Hematopoietic multipotent progenitor cell treated with erythropoietin and hydrocortisone succinate and interleukin-3 and kit ligand, for 8 days (in vitro differentiated cells): ENCODE measurements around the gene SLC9A3.

Source experiments
- DNase-seq: peaks from one replicate; pipeline ENCODE4 v3.0.0-alpha.2; 2015

The SLC9A3 gene

DNA sequence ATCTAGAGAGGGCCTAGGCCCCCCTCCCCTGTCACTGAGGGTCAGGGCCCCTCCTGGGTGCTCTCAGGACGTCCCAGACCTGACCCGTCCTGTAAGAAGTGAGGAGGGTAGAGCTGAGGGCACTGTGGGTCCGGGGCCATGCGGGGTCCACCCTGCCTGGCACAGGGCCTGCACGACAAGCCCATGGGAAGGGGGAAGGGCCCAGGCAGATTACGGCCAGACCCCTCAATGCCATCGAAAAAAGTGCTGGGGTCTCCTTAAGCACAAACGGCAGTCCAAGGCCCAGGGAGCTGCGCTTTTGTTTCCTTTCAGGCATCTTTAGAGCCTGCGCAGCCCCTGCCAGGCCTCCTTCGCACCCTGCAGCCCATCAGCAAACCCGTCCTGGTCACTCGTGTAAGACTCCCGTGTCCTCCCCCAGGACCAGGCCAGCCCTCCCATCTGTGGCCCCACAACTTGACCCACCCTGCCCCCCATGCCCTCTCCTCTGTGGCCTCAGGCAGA, 85.7 kb downstream of the SLC9A3 start:
- DNase-seq = no peak

DNA sequence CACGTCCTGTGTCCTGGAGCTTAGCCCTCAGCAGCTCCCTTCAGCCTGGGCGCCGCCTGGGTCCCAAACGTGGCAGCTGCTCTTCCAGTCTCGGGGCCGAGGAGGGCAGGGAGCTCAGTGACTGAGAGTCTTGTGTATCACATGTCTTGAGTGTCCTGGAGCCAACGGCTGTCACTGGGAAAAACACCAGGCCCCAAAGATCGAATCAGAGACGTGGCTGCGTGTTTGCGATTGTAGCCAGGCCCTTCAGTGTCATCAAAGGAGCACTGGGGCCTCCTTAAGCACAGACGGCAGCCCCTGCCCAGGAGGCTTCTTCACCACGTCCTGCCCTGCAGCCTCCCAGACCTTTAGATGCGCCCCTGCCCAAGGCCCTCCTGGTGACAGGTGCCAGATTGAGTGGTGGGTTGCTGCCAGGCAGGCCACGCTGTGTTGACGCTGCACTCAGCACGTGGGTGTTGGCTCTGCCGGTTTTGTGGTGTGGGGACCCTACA, 86.9 kb downstream of the SLC9A3 start:
- no peak for DNase-seq

DNA sequence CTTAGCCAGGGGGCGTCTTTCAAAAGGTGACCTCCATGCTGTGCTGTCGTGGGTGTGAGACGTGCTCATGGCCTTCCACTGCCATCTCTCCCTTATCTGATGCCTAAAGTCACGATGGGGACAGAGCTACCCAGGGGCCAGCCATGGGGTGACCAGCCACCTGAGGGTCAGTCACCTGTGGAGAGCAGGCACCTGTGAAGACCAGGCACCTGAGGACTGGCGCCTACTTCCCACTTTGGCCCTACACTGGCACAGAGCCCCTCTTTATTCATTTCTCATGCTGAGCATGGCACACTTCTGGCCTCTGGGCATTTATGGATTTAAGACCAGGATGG, 87.6 kb downstream of the SLC9A3 start:
- DNase-seq = no peak

DNA sequence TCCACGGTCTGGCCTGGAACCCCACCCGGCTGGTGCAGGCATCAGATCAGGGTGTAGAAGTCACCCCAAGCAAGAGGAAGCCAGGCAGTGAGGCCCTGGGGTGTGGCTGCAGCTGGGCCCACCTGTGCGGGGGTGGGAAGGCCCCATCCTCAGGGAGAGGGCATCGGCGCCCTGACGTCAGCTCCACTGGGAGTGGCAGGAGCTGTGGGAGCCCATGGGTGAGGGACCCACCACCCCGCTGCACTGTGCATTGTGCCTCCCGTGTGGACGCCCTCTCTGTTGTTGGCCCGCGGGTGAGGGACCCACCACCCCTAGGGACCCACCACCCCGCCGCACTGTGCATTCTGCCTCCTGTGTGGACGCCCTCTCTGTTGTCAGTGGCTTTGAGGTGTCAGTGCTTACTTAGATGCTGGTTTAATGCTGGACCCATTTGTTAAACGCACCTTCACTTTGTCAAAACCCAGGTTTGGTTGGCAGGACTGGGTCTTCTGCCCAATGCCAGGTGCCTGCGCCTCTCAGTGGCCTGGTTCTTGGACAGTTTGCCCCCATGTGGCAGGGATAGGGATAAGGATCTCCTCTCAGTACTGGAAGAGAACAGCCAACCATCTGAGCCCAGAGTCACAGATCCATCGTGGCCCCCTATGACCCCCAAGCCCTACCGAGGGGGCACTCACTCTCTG, 88.1 kb downstream of the SLC9A3 start:
- peak; percentile 22 for DNase-seq

DNA sequence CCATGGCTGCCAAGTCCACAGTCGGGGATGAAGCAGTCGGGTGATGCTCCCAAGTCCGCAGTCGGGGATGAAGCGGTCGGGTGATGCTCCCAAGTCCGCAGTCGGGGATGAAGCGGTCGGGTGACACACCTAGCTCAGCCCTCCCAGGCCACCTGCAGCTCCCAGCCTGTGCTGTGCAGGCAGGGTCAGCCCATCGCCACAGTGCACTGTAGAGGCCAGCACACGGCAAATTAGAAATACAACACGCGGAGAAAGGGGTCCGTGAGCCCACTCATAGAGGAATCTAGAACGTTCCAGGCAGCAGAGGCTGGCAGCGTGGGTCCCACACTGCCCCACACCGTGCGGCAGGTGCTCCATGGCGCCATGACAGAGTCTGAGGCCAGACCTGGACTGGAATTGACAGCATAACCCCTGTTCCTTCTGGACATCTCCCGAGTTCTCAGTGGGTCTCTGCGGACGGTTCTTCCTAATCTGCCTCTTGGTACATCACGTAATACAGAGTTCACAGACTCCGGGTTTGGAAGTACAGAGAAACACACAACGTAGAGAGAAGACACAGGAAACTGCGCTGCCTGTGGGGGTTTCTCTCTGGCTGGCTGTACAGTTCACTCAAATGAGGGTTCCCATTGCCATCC, 89.0 kb downstream of the SLC9A3 start:
- DNase-seq = no peak

DNA sequence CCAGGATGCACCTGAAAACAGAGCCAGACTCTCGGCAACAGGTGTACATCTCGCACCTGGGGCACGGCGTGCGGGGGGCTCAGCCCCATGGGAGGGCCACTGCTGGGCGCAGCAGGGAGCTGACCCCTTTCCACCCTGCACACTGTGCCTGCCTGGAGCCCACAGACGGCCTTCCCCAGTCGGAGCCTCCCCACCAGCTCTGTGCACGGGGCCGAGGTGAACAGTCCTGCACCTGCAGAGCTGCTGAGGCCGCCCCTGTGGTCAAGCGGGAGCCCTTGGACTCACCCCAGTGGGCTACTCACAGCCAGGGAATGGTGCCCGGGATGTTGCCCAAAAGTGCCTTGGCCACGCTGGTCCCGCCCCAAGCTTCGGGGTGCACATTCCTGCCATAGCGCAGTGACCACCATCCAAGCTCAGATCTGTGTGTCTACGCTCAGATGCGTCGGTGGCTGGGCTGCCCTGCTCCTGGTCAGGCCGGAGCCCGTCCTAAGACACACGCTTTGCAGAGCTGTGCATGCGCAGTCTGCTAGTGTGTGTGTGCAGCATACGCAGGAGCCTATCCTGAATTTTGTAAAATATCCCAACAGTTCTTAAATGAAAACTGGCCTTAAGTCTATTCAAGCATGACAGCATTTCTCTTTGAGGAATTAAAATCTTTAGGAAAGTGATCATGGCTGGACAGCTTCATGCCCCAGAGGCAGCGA, 89.7 kb downstream of the SLC9A3 start:
- no peak for DNase-seq

DNA sequence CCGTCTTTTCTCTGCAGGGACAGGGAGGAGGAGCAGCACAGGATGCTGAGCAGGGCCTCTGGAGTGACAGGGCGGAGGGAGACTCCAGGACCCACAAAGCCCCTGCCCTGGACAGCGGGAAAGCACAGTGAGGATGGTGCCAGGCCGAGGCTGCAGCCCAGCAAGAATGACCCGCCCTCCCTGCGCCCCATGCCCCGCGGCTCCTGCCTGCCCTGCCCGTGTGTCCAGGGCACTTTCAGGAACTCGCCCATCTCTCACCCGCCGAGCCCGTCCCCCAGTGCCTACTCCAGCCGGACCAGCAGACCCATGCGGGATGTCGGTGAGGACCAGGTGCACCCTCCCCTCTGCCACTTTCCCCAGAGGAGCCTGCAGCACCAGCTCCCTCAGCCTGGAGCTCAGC, 90.4 kb downstream of the SLC9A3 start:
- no peak for DNase-seq

DNA sequence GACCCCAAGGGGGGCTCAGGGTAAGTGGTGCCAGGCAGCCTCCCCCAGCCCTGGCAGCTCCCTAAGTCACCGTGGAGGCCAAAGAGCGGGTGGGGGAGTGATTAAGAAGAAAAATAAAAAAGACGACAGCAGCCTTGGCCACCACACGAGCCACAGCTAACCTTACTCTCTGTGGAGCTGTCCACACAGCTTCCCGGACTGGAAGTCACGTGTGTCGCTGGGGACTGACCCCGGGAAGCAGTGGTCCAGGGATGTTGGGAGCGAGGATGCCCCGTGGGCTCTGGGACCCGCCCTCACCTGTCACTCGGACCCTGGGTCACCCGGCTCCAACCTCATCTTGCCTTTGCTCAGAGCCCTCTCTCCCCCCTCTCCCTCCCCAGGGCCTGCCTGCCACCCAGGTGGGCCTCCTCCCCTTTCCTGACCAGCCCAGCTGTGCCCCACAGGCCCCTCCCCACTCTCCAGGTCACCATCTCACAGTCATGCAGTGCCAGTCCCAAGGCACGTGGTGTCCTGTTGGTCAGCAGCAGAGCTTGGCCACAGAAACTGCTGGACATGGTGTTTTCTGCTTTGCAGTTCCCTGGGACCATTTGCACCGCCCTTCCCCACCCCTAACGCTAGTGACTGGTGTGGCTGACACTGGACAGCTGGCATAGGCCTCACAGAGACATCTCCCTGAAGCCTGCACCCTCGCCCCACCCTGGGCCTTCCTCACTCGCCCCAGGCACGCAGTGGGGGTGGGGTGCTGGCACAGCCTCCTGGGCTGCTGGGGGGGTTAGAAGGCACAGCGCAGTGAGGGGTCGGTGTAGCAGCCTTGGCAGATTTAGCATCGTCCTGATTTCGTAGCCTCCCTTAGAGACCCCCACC, 91.1 kb downstream of the SLC9A3 start:
- DNase-seq = no peak

DNA sequence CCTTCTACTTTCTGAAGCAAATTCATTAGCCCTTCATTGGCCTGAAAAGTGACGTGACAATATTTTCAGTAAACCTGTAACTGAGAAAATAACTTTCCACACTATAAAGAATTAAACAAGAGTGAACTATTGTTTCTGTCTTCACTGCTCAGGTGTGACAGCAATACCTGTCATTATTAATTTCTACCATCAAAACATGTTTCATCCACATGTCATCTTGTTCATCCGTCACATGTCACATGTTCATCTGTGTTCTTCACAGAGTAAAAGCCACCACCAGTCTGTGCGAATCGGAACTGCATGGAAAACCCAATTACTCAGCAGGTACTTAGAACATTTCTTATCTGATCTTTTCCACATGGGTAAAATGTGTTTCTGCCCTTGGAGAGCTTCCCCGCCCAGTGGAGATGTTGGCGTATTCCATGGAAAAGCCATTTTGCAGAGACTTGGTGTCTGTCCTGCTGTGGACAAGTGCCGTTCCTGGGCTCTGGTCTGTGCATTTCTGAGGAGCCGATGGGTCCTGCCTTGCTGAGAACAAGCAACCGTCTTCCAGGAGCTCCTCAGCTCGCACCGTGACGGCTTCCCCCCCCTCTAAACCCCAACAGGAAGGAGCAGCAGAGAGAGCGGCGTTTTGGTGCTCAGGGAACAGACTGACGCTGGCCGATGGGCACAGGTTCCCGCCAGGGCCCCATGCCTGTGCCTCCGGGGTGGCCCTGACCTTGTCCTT, 91.9 kb downstream of the SLC9A3 start:
- DNase-seq = no peak

DNA sequence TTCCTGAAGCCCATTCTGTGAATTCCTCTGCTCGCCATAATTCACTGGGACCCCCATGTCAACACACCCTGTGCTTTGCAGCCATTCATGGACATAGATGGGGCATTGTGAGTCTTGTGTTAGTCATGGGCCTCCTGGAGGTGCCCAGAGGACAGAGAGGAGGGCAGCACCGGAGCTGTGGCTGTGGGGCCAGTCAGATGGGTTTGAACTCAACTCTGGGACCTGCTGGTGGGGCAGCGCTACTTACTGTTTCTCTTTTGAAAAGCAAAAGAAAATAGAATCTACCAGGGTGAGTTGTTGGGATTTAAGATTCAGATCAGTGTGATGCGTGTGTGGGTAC, 92.6 kb downstream of the SLC9A3 start:
- no peak for DNase-seq

DNA sequence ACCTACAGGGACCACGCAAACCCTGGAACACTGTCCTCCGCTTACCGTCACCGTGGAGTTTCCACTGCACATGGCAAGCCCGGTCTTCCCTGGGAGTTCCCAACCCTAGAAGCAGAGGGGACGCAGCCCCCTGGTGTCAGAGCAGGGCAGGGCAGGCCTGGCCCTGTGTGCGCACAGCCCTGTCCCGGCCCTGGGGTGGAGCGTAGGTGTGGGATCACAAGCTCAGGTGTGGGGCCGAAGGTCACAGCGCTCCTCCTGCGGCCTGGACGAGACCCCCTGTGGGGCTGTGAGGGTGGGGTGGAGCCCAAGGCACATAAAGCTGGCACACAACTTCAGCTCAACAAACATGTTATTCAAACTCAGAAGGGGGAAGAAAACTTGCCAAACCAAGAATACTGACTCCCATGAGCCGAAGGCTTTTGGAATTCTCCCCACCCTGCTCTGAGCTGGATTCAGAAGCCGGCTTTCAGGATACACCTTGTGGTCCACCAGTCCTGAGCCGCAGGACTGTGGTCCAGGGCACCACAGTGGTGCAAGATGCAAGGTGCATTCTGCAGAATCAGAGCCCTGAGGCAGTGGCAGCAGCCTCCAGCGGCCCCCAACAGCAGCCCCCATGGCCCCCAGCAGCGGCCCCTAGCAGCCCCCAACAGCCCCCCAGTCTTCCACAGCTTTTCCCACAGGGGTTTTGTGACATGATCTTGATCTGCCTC, 93.1 kb downstream of the SLC9A3 start:
- peak; percentile 54 for DNase-seq

DNA sequence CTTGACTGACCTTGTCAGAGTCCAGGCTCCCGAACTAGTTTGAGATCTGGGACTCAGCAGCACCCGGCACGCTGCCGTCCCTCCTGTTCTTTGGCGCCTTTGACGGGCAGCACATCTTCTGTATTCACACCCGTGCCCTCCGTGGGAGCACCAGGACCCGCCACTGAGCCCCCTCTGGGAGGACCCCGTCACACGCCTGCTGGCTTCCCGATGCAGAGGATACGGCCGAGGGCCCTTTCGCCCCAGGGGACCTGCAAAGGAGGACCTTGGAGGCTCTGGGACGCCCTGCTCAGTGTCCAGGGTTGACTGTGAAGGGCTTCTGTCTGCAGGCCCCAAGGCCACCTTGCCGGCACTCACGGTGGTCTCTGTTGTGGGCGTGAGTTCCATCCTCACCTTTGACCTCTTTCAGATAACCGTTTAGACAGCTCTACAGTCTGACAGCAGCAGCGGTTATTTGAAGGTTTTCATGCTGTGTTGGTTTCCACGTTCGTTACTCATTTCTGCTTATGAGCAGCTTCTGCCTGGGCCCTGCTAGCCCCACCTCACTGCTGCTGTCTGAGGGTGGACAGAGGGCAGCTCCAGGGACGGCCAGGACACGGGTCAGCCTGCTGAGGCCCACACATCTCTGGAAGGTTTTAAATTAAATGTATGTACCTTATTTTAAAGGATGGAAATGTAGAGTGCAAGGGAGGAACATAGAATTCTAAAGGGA, 93.9 kb downstream of the SLC9A3 start:
- no peak for DNase-seq

DNA sequence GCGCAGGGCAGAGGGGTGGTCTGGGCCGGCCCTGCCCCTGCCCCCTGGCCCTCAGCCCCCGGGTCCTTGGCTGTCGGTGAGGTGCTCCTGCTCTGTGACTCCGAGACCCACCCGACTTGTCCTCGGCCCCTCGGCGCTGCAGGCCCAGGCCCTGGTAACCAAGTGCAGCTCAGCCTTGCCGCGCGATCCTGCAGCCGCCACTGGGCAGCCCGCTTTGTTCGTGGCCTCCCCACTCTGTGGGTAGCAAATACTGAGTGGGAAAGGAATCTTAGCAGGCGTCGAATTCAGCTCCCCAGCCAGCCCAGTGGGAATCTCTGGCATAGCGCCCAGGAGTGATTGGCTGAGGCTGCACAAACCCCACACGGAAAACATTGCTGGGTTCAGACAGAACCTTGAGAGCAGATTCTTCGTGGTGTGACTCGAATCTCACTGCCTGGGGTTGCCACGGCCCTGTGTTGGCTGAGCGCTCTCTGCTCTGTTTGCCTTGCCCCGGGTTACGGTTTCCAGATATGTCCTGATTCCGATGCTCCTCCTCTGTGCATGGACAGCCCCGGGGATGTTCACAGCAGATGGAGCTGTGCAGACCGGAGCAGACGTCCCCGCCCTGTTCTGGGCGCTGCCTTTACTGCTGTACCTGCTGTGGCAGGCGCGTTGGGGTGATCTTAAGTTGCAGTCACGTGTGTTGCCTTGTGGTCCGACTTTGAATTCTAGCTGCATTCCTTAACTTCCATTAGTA, 94.6 kb downstream of the SLC9A3 start:
- no peak for DNase-seq

DNA sequence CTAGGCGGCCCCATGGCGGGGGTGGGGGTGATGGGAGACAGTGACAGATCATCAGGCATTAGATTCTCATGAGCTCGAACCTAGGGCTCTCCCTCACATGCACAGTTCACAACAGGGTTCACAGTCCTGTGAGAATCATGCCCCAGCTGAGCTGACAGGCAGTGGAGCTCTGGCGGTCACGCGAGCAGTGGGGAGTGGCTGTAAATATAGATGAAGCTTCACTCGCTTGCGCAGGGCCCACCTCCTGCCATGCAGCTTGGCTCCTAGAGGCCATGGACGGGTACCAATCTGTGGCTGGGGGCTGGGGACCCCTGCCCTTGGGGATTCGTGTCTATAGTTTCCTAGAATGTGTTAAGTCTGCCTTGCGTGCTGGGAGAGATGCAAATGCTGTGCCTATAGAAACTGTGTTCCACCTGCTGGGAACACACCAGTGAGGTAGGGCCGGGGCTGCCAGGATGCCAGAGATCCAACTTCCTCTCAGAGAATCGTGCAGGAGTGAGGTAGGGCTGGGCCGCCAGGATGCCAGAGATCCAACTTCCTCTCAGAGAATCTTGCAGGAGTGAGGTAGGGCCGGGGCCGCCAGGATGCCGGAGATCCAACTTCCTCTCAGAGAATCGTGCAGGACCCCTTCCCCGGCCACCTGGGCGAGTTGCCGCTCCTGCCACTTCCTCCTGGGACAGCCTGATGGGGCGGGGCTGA, 95.3 kb downstream of the SLC9A3 start:
- no peak for DNase-seq

DNA sequence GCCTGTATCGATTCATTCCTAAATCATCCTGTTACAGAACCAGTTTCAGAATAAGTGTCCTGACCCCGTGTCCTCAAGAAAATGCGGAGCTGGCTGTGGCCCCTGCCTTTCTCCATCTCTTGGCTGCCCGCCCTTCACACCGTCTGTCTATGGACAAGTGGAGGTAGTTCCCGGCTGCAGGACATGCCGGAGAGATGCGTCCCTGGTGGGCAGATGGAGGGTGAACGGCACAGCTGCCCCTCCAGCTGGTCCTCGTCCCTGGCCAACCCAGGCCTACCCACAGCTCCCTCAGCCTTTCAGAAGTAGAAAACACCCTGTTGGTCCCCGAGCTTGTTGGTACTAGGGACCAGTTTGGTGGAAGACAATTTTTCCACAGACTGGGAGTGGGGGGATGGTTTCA, 96.0 kb downstream of the SLC9A3 start:
- DNase-seq = no peak

DNA sequence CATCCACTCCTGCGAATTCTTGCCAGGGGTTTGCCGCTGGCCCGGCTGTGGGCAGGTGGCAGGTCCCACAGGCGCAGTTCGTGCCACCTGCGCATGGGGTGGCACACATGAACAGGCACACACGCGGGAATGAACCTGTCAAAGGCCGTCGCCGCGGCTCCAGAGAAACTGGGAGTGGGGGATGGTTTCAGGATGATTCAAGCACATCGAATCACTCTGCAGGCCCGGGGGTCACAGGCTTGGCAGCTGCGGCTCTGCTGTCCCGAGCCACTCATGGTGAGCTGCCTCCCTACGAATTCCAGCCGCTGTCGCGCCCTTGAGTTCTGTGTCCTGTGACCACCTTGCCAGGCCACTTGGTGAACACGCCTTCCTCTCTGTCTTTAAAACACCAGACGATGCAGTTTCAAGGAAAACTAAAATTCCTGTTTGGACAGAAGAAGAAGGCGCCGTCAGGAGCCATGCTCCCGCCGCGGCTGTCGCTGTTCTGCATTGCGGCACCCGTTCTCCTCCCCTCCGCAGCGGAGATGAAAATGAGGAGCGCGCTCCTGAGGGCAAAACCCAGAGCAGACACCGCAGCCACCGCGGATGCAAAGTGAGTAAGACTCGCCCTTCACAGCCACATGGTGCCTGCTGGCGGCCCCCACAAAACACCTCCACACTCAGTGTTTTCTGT, 96.7 kb downstream of the SLC9A3 start:
- no peak for DNase-seq

DNA sequence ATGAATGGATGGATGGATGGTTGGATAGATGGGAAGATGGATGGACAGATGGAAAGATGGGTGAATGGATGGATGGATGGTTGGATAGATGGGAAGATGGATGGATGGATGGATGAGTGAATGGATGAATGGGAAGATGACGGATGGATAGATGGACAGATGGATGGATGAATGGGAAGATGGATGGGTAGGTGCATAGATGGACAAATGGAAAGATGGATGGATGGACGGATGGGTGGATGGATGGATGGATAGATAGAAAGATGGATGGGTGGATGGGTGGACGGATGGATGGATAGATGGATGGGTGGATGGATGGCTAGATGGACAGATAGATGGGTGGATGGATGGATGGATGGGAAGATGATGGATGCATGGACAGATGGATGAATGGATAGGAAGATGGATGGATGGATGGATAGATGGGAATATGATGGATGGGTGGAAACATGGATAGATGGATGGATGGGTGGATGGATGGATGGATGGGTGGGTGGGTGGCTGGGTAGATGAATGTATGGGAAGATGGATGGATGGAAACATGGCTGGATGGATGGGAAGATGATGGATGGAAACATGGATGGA, 97.8 kb downstream of the SLC9A3 start:
- DNase-seq = no peak

DNA sequence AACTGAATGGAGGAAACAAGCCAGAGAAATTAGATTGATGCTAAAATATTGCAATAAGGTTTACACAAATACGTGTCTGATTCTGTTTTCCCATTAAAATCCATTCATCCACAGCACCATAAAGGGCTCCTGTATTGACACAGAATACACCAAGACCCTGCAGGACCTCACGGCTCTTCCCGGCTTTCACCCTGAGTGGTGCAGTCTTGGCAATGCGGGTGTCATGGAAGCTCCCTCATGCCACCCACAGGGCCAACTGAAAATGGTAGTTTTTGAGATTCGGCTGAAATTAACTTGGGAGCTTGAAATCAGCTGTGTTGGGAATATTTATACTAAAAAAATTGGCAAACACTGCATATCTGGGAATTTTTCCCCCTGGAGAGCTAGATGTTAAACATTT, 98.5 kb downstream of the SLC9A3 start:
- DNase-seq = peak; percentile 67
